ENCODE measurements around the gene OR2B2.

OR2B2 gene

DNA sequence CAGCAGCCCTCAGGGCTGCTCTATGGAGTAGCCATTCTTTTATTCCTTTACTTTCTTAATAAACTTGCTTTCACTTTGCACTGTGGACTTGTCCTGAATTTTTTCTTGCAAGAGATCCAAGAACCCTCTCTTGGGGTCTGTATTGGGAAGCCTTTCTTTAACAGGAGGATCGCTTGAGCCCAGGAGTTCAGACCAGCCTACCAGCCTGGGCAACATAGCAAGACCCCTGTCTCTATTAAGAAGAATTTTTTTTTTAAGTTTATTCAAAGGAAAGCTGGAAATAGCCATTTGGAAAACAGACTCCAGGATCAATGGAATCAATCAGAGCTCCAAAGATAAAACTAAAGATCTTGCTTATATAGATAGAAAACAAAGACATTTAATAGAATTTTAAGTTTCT is 29.1 kb downstream of the OR2B2 start:
- ChIA-PET POLR2A (interaction anchor here (2.0 kb wide), 1 partner anchor 10 kb away, joined by 6 read pairs; a partner anchor contains a TSS), CTCF (interaction anchor here (1.2 to 1.3 kb wide), 2 partner anchors 11 to 12 kb away, joined by 3 to 4 read pairs; no protein-coding TSS in a partner anchor)
- no peak overlapping the region for H3K27ac ChIP-seq (ENCODE audit: extremely low read depth, low read depth, low read length)
- no peaks in the 10 kb centered on the region for H3K4me1 ChIP-seq (ENCODE audit: control insufficient read depth, insufficient read depth, low read length)
- H3K9me3 ChIP-seq (ENCODE audit: control insufficient read depth, insufficient read depth, low read depth, low read length): no peaks in the 10 kb centered on the region
- no peaks in the 10 kb centered on the region for H3K36me3 ChIP-seq (ENCODE audit: control insufficient read depth in 2 of 2, insufficient read depth in 1 of 2, low read length in 2 of 2)
- no peak overlapping the region for H3K4me3 ChIP-seq (ENCODE audit: low read depth, low read length)
- TF ChIP-seq, protein P1, sequence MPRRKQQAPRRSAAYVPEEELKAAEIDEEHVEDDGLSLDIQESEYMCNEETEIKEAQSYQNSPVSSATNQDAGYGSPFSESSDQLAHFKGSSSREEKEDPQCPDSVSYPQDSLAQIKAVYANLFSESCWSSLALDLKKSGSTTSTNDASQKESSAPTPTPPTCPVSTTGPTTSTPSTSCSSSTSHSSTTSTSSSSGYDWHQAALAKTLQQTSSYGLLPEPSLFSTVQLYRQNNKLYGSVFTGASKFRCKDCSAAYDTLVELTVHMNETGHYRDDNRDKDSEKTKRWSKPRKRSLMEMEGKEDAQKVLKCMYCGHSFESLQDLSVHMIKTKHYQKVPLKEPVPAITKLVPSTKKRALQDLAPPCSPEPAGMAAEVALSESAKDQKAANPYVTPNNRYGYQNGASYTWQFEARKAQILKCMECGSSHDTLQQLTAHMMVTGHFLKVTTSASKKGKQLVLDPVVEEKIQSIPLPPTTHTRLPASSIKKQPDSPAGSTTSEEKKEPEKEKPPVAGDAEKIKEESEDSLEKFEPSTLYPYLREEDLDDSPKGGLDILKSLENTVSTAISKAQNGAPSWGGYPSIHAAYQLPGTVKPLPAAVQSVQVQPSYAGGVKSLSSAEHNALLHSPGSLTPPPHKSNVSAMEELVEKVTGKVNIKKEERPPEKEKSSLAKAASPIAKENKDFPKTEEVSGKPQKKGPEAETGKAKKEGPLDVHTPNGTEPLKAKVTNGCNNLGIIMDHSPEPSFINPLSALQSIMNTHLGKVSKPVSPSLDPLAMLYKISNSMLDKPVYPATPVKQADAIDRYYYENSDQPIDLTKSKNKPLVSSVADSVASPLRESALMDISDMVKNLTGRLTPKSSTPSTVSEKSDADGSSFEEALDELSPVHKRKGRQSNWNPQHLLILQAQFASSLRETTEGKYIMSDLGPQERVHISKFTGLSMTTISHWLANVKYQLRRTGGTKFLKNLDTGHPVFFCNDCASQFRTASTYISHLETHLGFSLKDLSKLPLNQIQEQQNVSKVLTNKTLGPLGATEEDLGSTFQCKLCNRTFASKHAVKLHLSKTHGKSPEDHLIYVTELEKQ (tag by site-specific recombination; IDR thresholded peaks at IDR 0.05; ENCODE audit: borderline replicate concordance): no peak
- TF ChIP-seq ZNF155 (tag by site-specific recombination; IDR thresholded peaks at IDR 0.05): no peak

DNA sequence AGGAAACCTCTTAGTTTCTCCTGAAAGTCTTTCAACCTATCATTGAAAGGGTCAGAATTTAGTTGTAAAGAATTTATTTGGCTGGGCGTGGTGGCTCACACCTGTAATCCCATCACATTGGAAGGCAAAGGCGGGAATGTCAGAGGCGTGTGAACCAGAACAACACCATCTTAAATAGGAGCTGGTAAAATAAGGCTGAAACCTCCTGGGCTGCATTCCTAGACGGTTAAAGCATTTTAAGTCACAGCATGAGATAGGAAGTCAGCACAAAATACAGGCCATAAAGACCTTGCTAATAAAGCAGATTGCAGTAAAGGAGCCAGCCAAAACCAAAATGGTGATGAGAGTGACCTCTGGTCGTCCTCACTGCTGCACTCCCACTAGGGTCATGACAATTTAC is 29.6 kb downstream of the OR2B2 start:
- ChIA-PET POLR2A (interaction anchor here (0.7 to 2.0 kb wide), 2 partner anchors 10 to 12 kb away, joined by 3 to 6 read pairs; a partner anchor contains a TSS), CTCF (interaction anchor here (1.2 to 1.3 kb wide), 2 partner anchors 12 to 13 kb away, joined by 3 to 4 read pairs; no protein-coding TSS in a partner anchor)
- no peak overlapping the region for H3K27ac ChIP-seq (ENCODE audit: extremely low read depth, low read depth, low read length)

DNA sequence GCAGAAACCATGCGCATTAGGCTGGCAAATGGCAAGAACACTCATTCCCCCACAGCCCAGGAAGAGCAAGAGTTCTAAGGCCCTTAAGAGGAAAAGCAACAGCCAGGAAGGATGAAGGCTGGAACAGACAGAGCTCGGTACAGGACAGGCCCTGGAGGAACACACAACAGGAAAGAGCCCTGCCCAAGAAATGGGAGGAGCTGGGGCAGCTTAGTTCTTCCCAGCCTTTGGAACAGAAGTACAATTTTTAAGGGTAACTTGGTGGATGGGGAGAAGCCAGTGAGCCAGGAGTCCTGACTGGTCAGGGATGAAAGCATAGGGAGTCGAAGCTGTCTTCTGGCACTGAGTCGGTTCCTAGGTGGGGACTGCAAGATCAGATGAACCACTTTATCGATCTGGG is 32.4 kb downstream of the OR2B2 start:
- Histone ChIP-seq H3K4me1 (ENCODE audit: control insufficient read depth, insufficient read depth, low read length) (no peaks in the 10 kb centered on the region), H3K4me3 (ENCODE audit: low read depth, low read length) (no peak overlapping the region), H3K27ac (ENCODE audit: extremely low read depth, low read depth, low read length) (no peak overlapping the region), H3K36me3 (ENCODE audit: control insufficient read depth in 2 of 2, insufficient read depth in 1 of 2, low read length in 2 of 2) (no peaks in the 10 kb centered on the region), H3K9me3 (ENCODE audit: control insufficient read depth, insufficient read depth, low read depth, low read length) (no peaks in the 10 kb centered on the region)
- CTCF ChIA-PET: interaction anchor here (0.8 to 1.3 kb wide), 2 partner anchors 10 to 16 kb away, joined by 3 to 4 read pairs; no protein-coding TSS in a partner anchor
- POLR2A ChIA-PET: interaction anchor here (0.9 to 2.0 kb wide), 2 partner anchors 14 to 42 kb away, joined by 3 to 5 read pairs; a partner anchor contains a TSS
- TF ChIP-seq ZSCAN16 (tag by site-specific recombination; IDR thresholded peaks at IDR 0.05) (no peak), ZNF2 (tag by site-specific recombination; IDR thresholded peaks at IDR 0.05) (no peak), ZNF366 (tag by site-specific recombination; conservative IDR thresholded peaks at IDR 0.05) (no peak)

More for the DNA sequence above, 29.6 kb downstream of the OR2B2 start:
- TF ChIP-seq BCL11A (tag by site-specific recombination; IDR thresholded peaks at IDR 0.05; ENCODE audit: low read depth) (no peak), ZNF776 (tag by site-specific recombination; IDR thresholded peaks at IDR 0.05; ENCODE audit: borderline replicate concordance) (no peak), ZNF629 (tag by site-specific recombination; IDR thresholded peaks at IDR 0.05) (no peak), MYNN (tag by site-specific recombination; IDR thresholded peaks at IDR 0.05; ENCODE audit: borderline replicate concordance) (no peak), SP3 (tag by site-specific recombination; IDR thresholded peaks at IDR 0.05) (no peak), ZNF433 (tag by site-specific recombination; IDR thresholded peaks at IDR 0.05; ENCODE audit: low read depth) (no peak), ZNF561 (tag by site-specific recombination; IDR thresholded peaks at IDR 0.05; ENCODE audit: borderline replicate concordance) (no peak)
- TF ChIP-seq, protein P2, sequence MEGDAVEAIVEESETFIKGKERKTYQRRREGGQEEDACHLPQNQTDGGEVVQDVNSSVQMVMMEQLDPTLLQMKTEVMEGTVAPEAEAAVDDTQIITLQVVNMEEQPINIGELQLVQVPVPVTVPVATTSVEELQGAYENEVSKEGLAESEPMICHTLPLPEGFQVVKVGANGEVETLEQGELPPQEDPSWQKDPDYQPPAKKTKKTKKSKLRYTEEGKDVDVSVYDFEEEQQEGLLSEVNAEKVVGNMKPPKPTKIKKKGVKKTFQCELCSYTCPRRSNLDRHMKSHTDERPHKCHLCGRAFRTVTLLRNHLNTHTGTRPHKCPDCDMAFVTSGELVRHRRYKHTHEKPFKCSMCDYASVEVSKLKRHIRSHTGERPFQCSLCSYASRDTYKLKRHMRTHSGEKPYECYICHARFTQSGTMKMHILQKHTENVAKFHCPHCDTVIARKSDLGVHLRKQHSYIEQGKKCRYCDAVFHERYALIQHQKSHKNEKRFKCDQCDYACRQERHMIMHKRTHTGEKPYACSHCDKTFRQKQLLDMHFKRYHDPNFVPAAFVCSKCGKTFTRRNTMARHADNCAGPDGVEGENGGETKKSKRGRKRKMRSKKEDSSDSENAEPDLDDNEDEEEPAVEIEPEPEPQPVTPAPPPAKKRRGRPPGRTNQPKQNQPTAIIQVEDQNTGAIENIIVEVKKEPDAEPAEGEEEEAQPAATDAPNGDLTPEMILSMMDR (tag by site-specific recombination; IDR thresholded peaks at IDR 0.05): no peak
- TF ChIP-seq, protein P3, sequence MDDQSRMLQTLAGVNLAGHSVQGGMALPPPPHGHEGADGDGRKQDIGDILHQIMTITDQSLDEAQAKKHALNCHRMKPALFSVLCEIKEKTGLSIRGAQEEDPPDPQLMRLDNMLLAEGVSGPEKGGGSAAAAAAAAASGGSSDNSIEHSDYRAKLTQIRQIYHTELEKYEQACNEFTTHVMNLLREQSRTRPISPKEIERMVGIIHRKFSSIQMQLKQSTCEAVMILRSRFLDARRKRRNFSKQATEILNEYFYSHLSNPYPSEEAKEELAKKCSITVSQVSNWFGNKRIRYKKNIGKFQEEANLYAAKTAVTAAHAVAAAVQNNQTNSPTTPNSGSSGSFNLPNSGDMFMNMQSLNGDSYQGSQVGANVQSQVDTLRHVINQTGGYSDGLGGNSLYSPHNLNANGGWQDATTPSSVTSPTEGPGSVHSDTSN (CRISPR knock-in tag; IDR thresholded peaks at IDR 0.05): no peak
- TF ChIP-seq, protein P4, sequence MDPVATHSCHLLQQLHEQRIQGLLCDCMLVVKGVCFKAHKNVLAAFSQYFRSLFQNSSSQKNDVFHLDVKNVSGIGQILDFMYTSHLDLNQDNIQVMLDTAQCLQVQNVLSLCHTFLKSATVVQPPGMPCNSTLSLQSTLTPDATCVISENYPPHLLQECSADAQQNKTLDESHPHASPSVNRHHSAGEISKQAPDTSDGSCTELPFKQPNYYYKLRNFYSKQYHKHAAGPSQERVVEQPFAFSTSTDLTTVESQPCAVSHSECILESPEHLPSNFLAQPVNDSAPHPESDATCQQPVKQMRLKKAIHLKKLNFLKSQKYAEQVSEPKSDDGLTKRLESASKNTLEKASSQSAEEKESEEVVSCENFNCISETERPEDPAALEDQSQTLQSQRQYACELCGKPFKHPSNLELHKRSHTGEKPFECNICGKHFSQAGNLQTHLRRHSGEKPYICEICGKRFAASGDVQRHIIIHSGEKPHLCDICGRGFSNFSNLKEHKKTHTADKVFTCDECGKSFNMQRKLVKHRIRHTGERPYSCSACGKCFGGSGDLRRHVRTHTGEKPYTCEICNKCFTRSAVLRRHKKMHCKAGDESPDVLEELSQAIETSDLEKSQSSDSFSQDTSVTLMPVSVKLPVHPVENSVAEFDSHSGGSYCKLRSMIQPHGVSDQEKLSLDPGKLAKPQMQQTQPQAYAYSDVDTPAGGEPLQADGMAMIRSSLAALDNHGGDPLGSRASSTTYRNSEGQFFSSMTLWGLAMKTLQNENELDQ (tag by site-specific recombination; IDR thresholded peaks at IDR 0.05; ENCODE audit: low read depth): no peak
- Histone ChIP-seq H3K4me1 (ENCODE audit: control insufficient read depth, insufficient read depth, low read length) (no peaks in the 10 kb centered on the region), H3K36me3 (ENCODE audit: control insufficient read depth in 2 of 2, insufficient read depth in 1 of 2, low read length in 2 of 2) (no peaks in the 10 kb centered on the region), H3K9me3 (ENCODE audit: control insufficient read depth, insufficient read depth, low read depth, low read length) (no peaks in the 10 kb centered on the region), H3K4me3 (ENCODE audit: low read depth, low read length) (no peak overlapping the region)

Data from HEK293 (cell line).